K562 (cell line): ENCODE measurements around the gene ABCB6. TPM values are rescaled to one million over a fixed set of nuclear protein-coding genes. Genes with fewer than 3 reads are reported as not detected.

Source experiments
- CCNT2 ChIP-seq: IDR thresholded peaks from 2 replicates; pipeline ENCODE4 v1.6.1; 2011; ENCODE audit warnings: borderline replicate concordance, low read depth, mild to moderate bottlenecking, moderate library complexity, mixed read lengths, low read length; ENCODE audit not compliant: insufficient read length; ENCODE audit errors: extremely low read depth
- CREB5 ChIP-seq: fragments of 250-450 bp; sonication (Bioruptor Pico); IDR thresholded peaks from 2 replicates; pipeline ENCODE4 v1.5.0; 2020; ENCODE audit warnings: mild to moderate bottlenecking
- DDX20 ChIP-seq: fragments of 450-650 bp; IDR thresholded peaks from 2 replicates; pipeline ENCODE4 v1.6.1; 2016; ENCODE audit warnings: missing genetic modification characterization, low read depth, mild to moderate bottlenecking, missing compliant biosample characterization, moderate library complexity
- ELF4 ChIP-seq: fragments of 450-650 bp; formaldehyde crosslinking; IDR thresholded peaks from 2 replicates; pipeline ENCODE4 v1.4.0; 2022; ENCODE audit warnings: missing genetic modification characterization
- FOXA1 ChIP-seq: fragments of 450-650 bp; IDR thresholded peaks from 2 replicates; pipeline ENCODE4 v1.6.1; 2016; ENCODE audit warnings: mild to moderate bottlenecking, borderline replicate concordance
- HDAC6 ChIP-seq: IDR thresholded peaks from 2 replicates; pipeline ENCODE4 v1.6.1; 2012; ENCODE audit warnings: low read depth, mild to moderate bottlenecking, control low read depth, inconsistent platforms, low read length, moderate library complexity
- KLF16 ChIP-seq: IDR thresholded peaks from 2 replicates; pipeline ENCODE4 v1.6.1; 2016; ENCODE audit warnings: antibody characterized with exemption
- KLF6 ChIP-seq: fragments of 250-450 bp; sonication (Bioruptor Pico); IDR thresholded peaks from 2 replicates; pipeline ENCODE4 v1.4.0; 2020; ENCODE audit warnings: mild to moderate bottlenecking, moderate library complexity, borderline replicate concordance
- NR2C1 ChIP-seq, 2 experiments: fragments of 450-650 bp; IDR thresholded peaks; 2 replicates each; pipeline ENCODE4 v1.6.1; 2017; ENCODE audit warnings: mild to moderate bottlenecking in 2 of 2, antibody characterized with exemption in 1 of 2, inconsistent platforms in 1 of 2, missing compliant biosample characterization in 1 of 2, missing genetic modification characterization in 1 of 2
- PHF20 ChIP-seq: fragments of 450-650 bp; IDR thresholded peaks from 2 replicates; pipeline ENCODE4 v1.6.1; 2018; ENCODE audit not compliant: partially characterized antibody
- PYGO2 ChIP-seq: fragments of 450-650 bp; IDR thresholded peaks from 2 replicates; pipeline ENCODE4 v1.6.1; 2016; ENCODE audit warnings: mild to moderate bottlenecking, missing genetic modification characterization, moderate library complexity, missing compliant biosample characterization
- RNF2 ChIP-seq: sonication (generic); IDR thresholded peaks from 2 replicates; pipeline ENCODE4 v1.6.1; 2016
- RUNX1 ChIP-seq: sonication (generic); IDR thresholded peaks from 2 replicates; pipeline ENCODE4 v1.6.1; 2016; ENCODE audit warnings: antibody characterized with exemption, low read depth
- SMARCE1 ChIP-seq: fragments of 450-650 bp; IDR thresholded peaks from 2 replicates; pipeline ENCODE4 v1.7.1; 2016; ENCODE audit warnings: mild to moderate bottlenecking
- TCFL5 ChIP-seq: fragments of 250-450 bp; sonication (Bioruptor Pico); conservative IDR thresholded peaks from 2 replicates; pipeline ENCODE4 v1.6.1; 2021; ENCODE audit warnings: mild to moderate bottlenecking, moderate library complexity, matching md5 sums
- U2AF1 ChIP-seq: fragments of 200-400 bp; formaldehyde crosslinking; optimal IDR thresholded peaks from 2 replicates; pipeline ENCODE3; 2017; ENCODE audit warnings: mild to moderate bottlenecking, low read depth, low read length, moderate library complexity
- WHSC1 ChIP-seq: IDR thresholded peaks from one replicate; pipeline ENCODE4 v1.6.1; 2012; ENCODE audit warnings: low read length, control low read depth, inconsistent platforms
- ZNF586 ChIP-seq: fragments of 450-650 bp; formaldehyde crosslinking; conservative IDR thresholded peaks from 2 replicates; pipeline ENCODE4 v1.4.0; 2020; ENCODE audit warnings: mild to moderate bottlenecking, moderate library complexity
- polyA plus RNA-seq, 8 experiments: library from polyadenylated mRNA; depleted of rRNA in 4 of 8; stranded (reverse) in 5 of 8; unstranded in 3 of 8; fragments of >200 nt; fragmentation: Nextera tagmentation in 2 of 8; fragmentation: Illumina TruSeq in 1 of 8; extraction: Ambion mirVana in 2 of 8; extraction: Trizol in 1 of 8; gene quantifications; 2 replicates each; pipeline versions ENCODE4 v1.2.1 to v1.2.3, GENCODE V29; 2011 to 2014; ENCODE audit warnings: inconsistent platforms in 1 of 8, missing spikeins in 1 of 8
- total RNA-seq, 7 experiments: library from RNA; depleted of rRNA in 6 of 7; stranded (reverse); fragments of >200 nt in 6 of 7; fragmentation: Illumina TruSeq in 2 of 7; extraction: Trizol in 2 of 7; gene quantifications; 2 replicates each; pipeline versions ENCODE4 v1.2.1 to v1.2.3, GENCODE V29; 2011 to 2021; ENCODE audit warnings: low replicate concordance in 1 of 7
- TF ChIP-seq, protein P1 (sequence below): fragments of 150-350 bp; conservative IDR thresholded peaks from 2 replicates; pipeline ENCODE4 v1.6.1; 2014; ENCODE audit warnings: low read length
- TF ChIP-seq, protein P2 (sequence below): fragments of 250-450 bp; sonication (Bioruptor Pico); IDR thresholded peaks from 2 replicates; pipeline ENCODE4 v1.8.0; 2021; ENCODE audit warnings: mild to moderate bottlenecking, moderate library complexity
- TF ChIP-seq, protein P3 (sequence below): fragments of 250-450 bp; sonication (Bioruptor Pico); IDR thresholded peaks from 2 replicates; pipeline ENCODE4 v1.8.0; 2022; ENCODE audit warnings: moderate library complexity, mild to moderate bottlenecking, inconsistent platforms
- TF ChIP-seq, protein P4 (sequence below): fragments of 450-650 bp; conservative IDR thresholded peaks from 2 replicates; pipeline ENCODE4 v1.6.1; 2016; ENCODE audit warnings: missing genetic modification characterization, low read depth, mild to moderate bottlenecking, missing compliant biosample characterization, moderate library complexity

Gene ABCB6
- total and polyA plus RNA-seq, 9 of the 15 experiments (the other 6 are each of a cell fraction or from before 2014, with no cell fraction given), result 3.7 to 29.8 (median 16.8) TPM

GRCh38 chr2:219176818-219177551 lies 41.8 kb downstream of the ABCB6 start, which contains the start of gene CNPPD1 (continued):
- TF ChIP-seq CCNT2 (peak; percentile 86), RUNX1 (no peak), HDAC6 (no peak), ELF4 (CRISPR knock-in tag) (no peak), TCFL5 (CRISPR knock-in tag) (no peak), KLF6 (CRISPR knock-in tag) (no peak; the same call in 1 of the 2 replicates), ZNF586 (no peak), PYGO2 (tag) (no peak), U2AF1 (peak; percentile 35), CREB5 (CRISPR knock-in tag) (no peak), PHF20 (peak; percentile 40), WHSC1 (no peak), KLF16 (no peak), DDX20 (no peak), NR2C1 (IDR thresholded peaks at IDR 0.05) (no peak), NR2C1 (tag; IDR thresholded peaks at IDR 0.05) (no peak), SMARCE1 (no peak), RNF2 (peak; percentile 50; the same call in 1 of the 2 replicates), FOXA1 (no peak)
- TF ChIP-seq, protein P1, sequence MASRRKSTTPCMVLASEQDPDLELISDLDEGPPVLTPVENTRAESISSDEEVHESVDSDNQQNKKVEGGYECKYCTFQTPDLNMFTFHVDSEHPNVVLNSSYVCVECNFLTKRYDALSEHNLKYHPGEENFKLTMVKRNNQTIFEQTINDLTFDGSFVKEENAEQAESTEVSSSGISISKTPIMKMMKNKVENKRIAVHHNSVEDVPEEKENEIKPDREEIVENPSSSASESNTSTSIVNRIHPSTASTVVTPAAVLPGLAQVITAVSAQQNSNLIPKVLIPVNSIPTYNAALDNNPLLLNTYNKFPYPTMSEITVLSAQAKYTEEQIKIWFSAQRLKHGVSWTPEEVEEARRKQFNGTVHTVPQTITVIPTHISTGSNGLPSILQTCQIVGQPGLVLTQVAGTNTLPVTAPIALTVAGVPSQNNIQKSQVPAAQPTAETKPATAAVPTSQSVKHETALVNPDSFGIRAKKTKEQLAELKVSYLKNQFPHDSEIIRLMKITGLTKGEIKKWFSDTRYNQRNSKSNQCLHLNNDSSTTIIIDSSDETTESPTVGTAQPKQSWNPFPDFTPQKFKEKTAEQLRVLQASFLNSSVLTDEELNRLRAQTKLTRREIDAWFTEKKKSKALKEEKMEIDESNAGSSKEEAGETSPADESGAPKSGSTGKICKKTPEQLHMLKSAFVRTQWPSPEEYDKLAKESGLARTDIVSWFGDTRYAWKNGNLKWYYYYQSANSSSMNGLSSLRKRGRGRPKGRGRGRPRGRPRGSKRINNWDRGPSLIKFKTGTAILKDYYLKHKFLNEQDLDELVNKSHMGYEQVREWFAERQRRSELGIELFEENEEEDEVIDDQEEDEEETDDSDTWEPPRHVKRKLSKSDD, result no peak
- TF ChIP-seq, protein P2, sequence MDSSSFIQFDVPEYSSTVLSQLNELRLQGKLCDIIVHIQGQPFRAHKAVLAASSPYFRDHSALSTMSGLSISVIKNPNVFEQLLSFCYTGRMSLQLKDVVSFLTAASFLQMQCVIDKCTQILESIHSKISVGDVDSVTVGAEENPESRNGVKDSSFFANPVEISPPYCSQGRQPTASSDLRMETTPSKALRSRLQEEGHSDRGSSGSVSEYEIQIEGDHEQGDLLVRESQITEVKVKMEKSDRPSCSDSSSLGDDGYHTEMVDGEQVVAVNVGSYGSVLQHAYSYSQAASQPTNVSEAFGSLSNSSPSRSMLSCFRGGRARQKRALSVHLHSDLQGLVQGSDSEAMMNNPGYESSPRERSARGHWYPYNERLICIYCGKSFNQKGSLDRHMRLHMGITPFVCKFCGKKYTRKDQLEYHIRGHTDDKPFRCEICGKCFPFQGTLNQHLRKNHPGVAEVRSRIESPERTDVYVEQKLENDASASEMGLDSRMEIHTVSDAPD (CRISPR knock-in tag), result no peak
- TF ChIP-seq, protein P3, sequence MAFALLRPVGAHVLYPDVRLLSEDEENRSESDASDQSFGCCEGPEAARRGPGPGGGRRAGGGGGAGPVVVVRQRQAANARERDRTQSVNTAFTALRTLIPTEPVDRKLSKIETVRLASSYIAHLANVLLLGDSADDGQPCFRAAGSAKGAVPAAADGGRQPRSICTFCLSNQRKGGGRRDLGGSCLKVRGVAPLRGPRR (CRISPR knock-in tag), result no peak
- TF ChIP-seq, protein P4, sequence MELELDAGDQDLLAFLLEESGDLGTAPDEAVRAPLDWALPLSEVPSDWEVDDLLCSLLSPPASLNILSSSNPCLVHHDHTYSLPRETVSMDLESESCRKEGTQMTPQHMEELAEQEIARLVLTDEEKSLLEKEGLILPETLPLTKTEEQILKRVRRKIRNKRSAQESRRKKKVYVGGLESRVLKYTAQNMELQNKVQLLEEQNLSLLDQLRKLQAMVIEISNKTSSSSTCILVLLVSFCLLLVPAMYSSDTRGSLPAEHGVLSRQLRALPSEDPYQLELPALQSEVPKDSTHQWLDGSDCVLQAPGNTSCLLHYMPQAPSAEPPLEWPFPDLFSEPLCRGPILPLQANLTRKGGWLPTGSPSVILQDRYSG (tag), result no peak
